H9 (cell line): ENCODE results near the gene CLPTM1L. TPM values are rescaled to one million over a fixed set of nuclear protein-coding genes. Genes with fewer than 3 reads are reported as not detected.

Source experiments
- DNase-seq: peaks from one replicate; pipeline ENCODE4 v3.0.0-alpha.2; 2017
- H2AFZ ChIP-seq: one replicate; pipeline ENCODE4 v1.6.1; 2013; ENCODE audit warnings: mild to moderate bottlenecking, low read length, control low read depth, moderate library complexity
- H2AK5ac ChIP-seq: 2 replicates; pipeline ENCODE4 v1.6.1; 2013; ENCODE audit warnings: low read length, control low read depth, mixed read lengths; ENCODE audit not compliant: insufficient read length
- H2BK120ac ChIP-seq: one replicate; pipeline ENCODE4 v1.6.1; 2013; ENCODE audit warnings: low read depth, mild to moderate bottlenecking, low read length, control low read depth, inconsistent platforms; ENCODE audit not compliant: poor library complexity, severe bottlenecking
- H2BK12ac ChIP-seq: 2 replicates; pipeline ENCODE4 v1.6.1; 2013; ENCODE audit warnings: low read length, control low read depth, mixed read lengths, low read depth; ENCODE audit not compliant: insufficient read length
- H2BK15ac ChIP-seq: 2 replicates; pipeline ENCODE4 v1.6.1; 2013; ENCODE audit warnings: low read depth, low read length, control low read depth
- H2BK20ac ChIP-seq: one replicate; pipeline ENCODE4 v1.6.1; 2013; ENCODE audit warnings: low read depth, mild to moderate bottlenecking, low read length, control low read depth, inconsistent platforms; ENCODE audit not compliant: poor library complexity, severe bottlenecking
- H2BK5ac ChIP-seq: 2 replicates; pipeline ENCODE4 v1.6.1; 2013; ENCODE audit warnings: low read length, control low read depth, mixed read lengths; ENCODE audit not compliant: insufficient read length
- H3K14ac ChIP-seq: 2 replicates; pipeline ENCODE4 v1.6.1; 2013; ENCODE audit warnings: low read length, control low read depth; ENCODE audit not compliant: insufficient read depth
- H3K18ac ChIP-seq: 2 replicates; pipeline ENCODE4 v1.6.1; 2013; ENCODE audit warnings: low read depth, mild to moderate bottlenecking, mixed read lengths, low read length, control low read depth; ENCODE audit not compliant: insufficient read length
- H3K23ac ChIP-seq: 2 replicates; pipeline ENCODE4 v1.6.1; 2013; ENCODE audit warnings: low read length, control low read depth, mixed read lengths, low read depth; ENCODE audit not compliant: insufficient read length
- H3K23me2 ChIP-seq: 2 replicates; pipeline ENCODE4 v1.6.1; 2013; ENCODE audit warnings: low read depth, mild to moderate bottlenecking, mixed read lengths, low read length, control low read depth; ENCODE audit not compliant: insufficient read length, poor library complexity, severe bottlenecking
- H3K27ac ChIP-seq: 2 replicates; pipeline ENCODE4 v1.5.1; 2013; ENCODE audit warnings: low read length, control low read depth, mixed read lengths, low read depth; ENCODE audit not compliant: insufficient read length
- H3K27me3 ChIP-seq: 2 replicates; pipeline ENCODE4 v1.6.1; 2013; ENCODE audit warnings: low read length, control low read depth, inconsistent platforms; ENCODE audit not compliant: insufficient read depth
- H3K4ac ChIP-seq: 2 replicates; pipeline ENCODE4 v1.6.1; 2013; ENCODE audit warnings: low read depth, mild to moderate bottlenecking, control low read depth, inconsistent platforms, low read length, moderate library complexity
- H3K4me1 ChIP-seq: 2 replicates; pipeline ENCODE4 v1.6.1; 2013; ENCODE audit warnings: low read length, control low read depth, inconsistent platforms; ENCODE audit not compliant: insufficient read depth
- H3K4me2 ChIP-seq: 2 replicates; pipeline ENCODE4 v1.6.1; 2013; ENCODE audit warnings: low read length, control low read depth, mixed read lengths; ENCODE audit not compliant: insufficient read length, insufficient read depth
- H3K56ac ChIP-seq: 2 replicates; pipeline ENCODE4 v1.6.1; 2013; ENCODE audit warnings: low read depth, mild to moderate bottlenecking, mixed read lengths, low read length, control low read depth; ENCODE audit not compliant: insufficient read length
- H3K79me1 ChIP-seq: 2 replicates; pipeline ENCODE4 v1.6.1; 2013; ENCODE audit warnings: low read depth, mild to moderate bottlenecking, moderate library complexity, low read length, control low read depth, inconsistent platforms; ENCODE audit not compliant: insufficient read depth, poor library complexity, severe bottlenecking
- H3K79me2 ChIP-seq: 2 replicates; pipeline ENCODE4 v1.6.1; 2013; ENCODE audit warnings: low read length, control low read depth, inconsistent platforms; ENCODE audit not compliant: insufficient read depth
- H3K9ac ChIP-seq: 2 replicates; pipeline ENCODE4 v1.6.1; 2013; ENCODE audit warnings: low read length, control low read depth, mixed read lengths; ENCODE audit not compliant: insufficient read length; ENCODE audit errors: extremely low read depth
- H3K9me3 ChIP-seq: one replicate; pipeline ENCODE4 v1.6.1; 2013; ENCODE audit warnings: low read depth, low read length, inconsistent platforms; ENCODE audit not compliant: control insufficient read depth
- H3T11ph ChIP-seq: one replicate; pipeline ENCODE4 v1.6.1; 2013; ENCODE audit warnings: mild to moderate bottlenecking, low read length, control low read depth, inconsistent platforms
- H4K20me1 ChIP-seq: one replicate; pipeline ENCODE4 v1.6.1; 2013; ENCODE audit not compliant: control insufficient read depth, insufficient read length, insufficient read depth
- H4K5ac ChIP-seq: 2 replicates; pipeline ENCODE4 v1.6.1; 2013; ENCODE audit warnings: low read depth, mild to moderate bottlenecking, mixed read lengths, low read length, control low read depth; ENCODE audit not compliant: insufficient read length
- H4K8ac ChIP-seq: replicated peaks from 2 replicates; pipeline ENCODE4 v1.6.1; 2013; ENCODE audit warnings: low read length, control low read depth, mixed read lengths, low read depth; ENCODE audit not compliant: insufficient read length
- H4K91ac ChIP-seq: 2 replicates; pipeline ENCODE4 v1.6.1; 2013; ENCODE audit warnings: low read depth, mild to moderate bottlenecking, moderate library complexity, mixed read lengths, low read length, control low read depth; ENCODE audit not compliant: insufficient read length
- H3K27ac Mint-ChIP-seq, 3 experiments: 2 replicates in 2 of 3; 3 replicates in 1 of 3; pipeline ENCODE4 v1.8.0; 2020 to 2021; ENCODE audit warnings: mixed read lengths in 3 of 3, mild to moderate bottlenecking in 1 of 3, moderate library complexity in 1 of 3
- H3K27me3 Mint-ChIP-seq: 2 replicates; pipeline ENCODE4 v1.8.0; 2021; ENCODE audit warnings: low read depth, mild to moderate bottlenecking, moderate library complexity, mixed read lengths
- H3K36me3 Mint-ChIP-seq, 3 experiments: 2 replicates in 2 of 3; 3 replicates in 1 of 3; pipeline ENCODE4 v1.8.0; 2020 to 2021; ENCODE audit warnings: low read depth in 3 of 3, mixed read lengths in 3 of 3; ENCODE audit not compliant: insufficient read depth in 1 of 3
- H3K4me1 Mint-ChIP-seq, 2 experiments: 2 replicates each; pipeline ENCODE4 v1.8.0; 2020; ENCODE audit warnings: mixed read lengths in 2 of 2
- H3K4me3 Mint-ChIP-seq, 2 experiments: 2 replicates in 1 of 2; 3 replicates in 1 of 2; pipeline ENCODE4 v1.8.0; 2020 to 2021; ENCODE audit warnings: mild to moderate bottlenecking in 2 of 2, mixed read lengths in 2 of 2, moderate library complexity in 1 of 2
- H3K9me3 Mint-ChIP-seq, 2 experiments: 2 replicates in 1 of 2; 3 replicates in 1 of 2; pipeline ENCODE4 v1.8.0; 2020; ENCODE audit warnings: mild to moderate bottlenecking in 2 of 2, mixed read lengths in 2 of 2, moderate library complexity in 1 of 2
- WGBS: extraction: QIAGEN DNeasy Blood & Tissue Kit; methylation state at CpG from one replicate; pipeline ENCODE4 v1.1.7; 2013; ENCODE audit warnings: missing lambda C conversion rate, low lambda C conversion rate, mixed read lengths; ENCODE audit not compliant: insufficient read length; ENCODE audit errors: extremely low coverage; 5-methylcytosine and 5-hydroxymethylcytosine counted together
- total RNA-seq: library from RNA; stranded (reverse); gene quantifications from 2 replicates; pipeline ENCODE4 v1.2.1, GENCODE V29; 2021
- TF ChIP-seq, protein P1 (sequence below): fragments of 200-600 bp; sonication (generic); conservative IDR thresholded peaks from 3 replicates; pipeline ENCODE4 v1.8.0; 2021; ENCODE audit warnings: antibody characterized with exemption, mild to moderate bottlenecking

CLPTM1L gene
- total RNA-seq, 1 experiment from 2014 or later: 108 TPM

DNA sequence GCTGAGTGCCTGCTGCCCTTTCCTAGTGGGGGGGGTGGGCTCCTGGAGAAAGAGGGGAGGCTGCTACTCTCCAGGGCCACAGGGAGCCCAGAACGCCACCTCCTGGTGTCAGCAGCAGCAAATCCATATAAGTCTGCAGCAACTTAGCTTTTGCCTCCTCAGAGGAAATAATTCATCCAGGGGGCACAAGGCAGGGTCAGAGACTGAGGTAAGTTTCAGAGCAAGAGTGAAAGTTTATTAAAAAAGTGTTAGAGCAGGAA is 4.0 kb upstream of the CLPTM1L start:
- Histone ChIP-seq H3K9ac (no peak overlapping the region), H3K23ac (no peak overlapping the region), H4K5ac (no peak overlapping the region), H3K27me3 (no peaks in the 10 kb centered on the region), H4K8ac (no peak overlapping the region), H2BK20ac (no peak overlapping the region), H3K18ac (no peak overlapping the region), H4K20me1 (no peaks in the 10 kb centered on the region), H3K9me3 (no peaks in the 10 kb centered on the region), H3K14ac (no peak overlapping the region), H3K23me2 (peaks cover 10% of the 10 kb centered on the region), H3K79me1 (peaks cover 3% of the 10 kb centered on the region), H2BK12ac (no peak overlapping the region), H3K4me1 (no peaks in the 10 kb centered on the region), H3K4ac (no peak overlapping the region), H3T11ph (no peak overlapping the region), H2AK5ac (no peak overlapping the region), H3K27ac (no peak overlapping the region), H2BK5ac (no peak overlapping the region), H3K56ac (no peak overlapping the region), H2AFZ (no peak overlapping the region), H3K79me2 (peaks cover 3% of the 10 kb centered on the region; the same call in 1 of the 2 replicates), H4K91ac (no peak overlapping the region), H2BK15ac (no peak overlapping the region), H3K4me2 (no peak overlapping the region), H2BK120ac (no peak overlapping the region)
- no CpG with 5 or more reads among the region's 1 CpG for WGBS
- H3K9me3 Mint-ChIP-seq: no peaks in the 10 kb centered on the region
- peaks cover 17 to 23% of the 10 kb centered on the region in 2 experiments for H3K4me1 Mint-ChIP-seq
- TF ChIP-seq, protein P1, sequence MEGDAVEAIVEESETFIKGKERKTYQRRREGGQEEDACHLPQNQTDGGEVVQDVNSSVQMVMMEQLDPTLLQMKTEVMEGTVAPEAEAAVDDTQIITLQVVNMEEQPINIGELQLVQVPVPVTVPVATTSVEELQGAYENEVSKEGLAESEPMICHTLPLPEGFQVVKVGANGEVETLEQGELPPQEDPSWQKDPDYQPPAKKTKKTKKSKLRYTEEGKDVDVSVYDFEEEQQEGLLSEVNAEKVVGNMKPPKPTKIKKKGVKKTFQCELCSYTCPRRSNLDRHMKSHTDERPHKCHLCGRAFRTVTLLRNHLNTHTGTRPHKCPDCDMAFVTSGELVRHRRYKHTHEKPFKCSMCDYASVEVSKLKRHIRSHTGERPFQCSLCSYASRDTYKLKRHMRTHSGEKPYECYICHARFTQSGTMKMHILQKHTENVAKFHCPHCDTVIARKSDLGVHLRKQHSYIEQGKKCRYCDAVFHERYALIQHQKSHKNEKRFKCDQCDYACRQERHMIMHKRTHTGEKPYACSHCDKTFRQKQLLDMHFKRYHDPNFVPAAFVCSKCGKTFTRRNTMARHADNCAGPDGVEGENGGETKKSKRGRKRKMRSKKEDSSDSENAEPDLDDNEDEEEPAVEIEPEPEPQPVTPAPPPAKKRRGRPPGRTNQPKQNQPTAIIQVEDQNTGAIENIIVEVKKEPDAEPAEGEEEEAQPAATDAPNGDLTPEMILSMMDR: no peak
- no peak overlapping the region for H3K27ac Mint-ChIP-seq
- no peak overlapping the region for H3K4me3 Mint-ChIP-seq
- DNase-seq: no peak
- peaks cover under 1 to 4% (median 3%) of the 10 kb centered on the region in 3 experiments; a peak in 6 of 7 replicates for H3K36me3 Mint-ChIP-seq
- peaks cover 3% of the 10 kb centered on the region; the same call in 1 of the 2 replicates for H3K27me3 Mint-ChIP-seq
